ENCODE results near the gene SLC25A53. TPM values are rescaled to one million over a fixed set of nuclear protein-coding genes. Genes with fewer than 3 reads are reported as not detected.
A peak's percentile ranks its signal among the peaks of the same experiment; 100 is the strongest.

SLC25A53 gene
- total RNA-seq, 1 donor from 2014 or later, result 4.2 TPM

GRCh38 chrX:104137496-104137895 is 19.3 kb downstream of the SLC25A53 start:
- Histone ChIP-seq H3K4me3 (ENCODE audit: low read depth, low read length) (no peak overlapping the region), H3K27me3 (ENCODE audit: control insufficient read depth, insufficient read depth, low read length) (no peaks in the 10 kb centered on the region), H3K36me3 (ENCODE audit: control insufficient read depth, insufficient read depth, low read length) (no peaks in the 10 kb centered on the region)
- no peak for TF ChIP-seq CTCF (IDR thresholded peaks at IDR 0.05; ENCODE audit: insufficient read depth, low read length, severe bottlenecking)
- no peak for DNase-seq (ENCODE audit: low read depth)
- no peak for FAIRE-seq

GRCh38 chrX:104136241-104137019 is 20.4 kb downstream of the SLC25A53 start:
- FAIRE-seq (peak; percentile 80), DNase-seq (ENCODE audit: low read depth) (peak; percentile 64)
- peak; percentile 69 for TF ChIP-seq CTCF (IDR thresholded peaks at IDR 0.05; ENCODE audit: insufficient read depth, low read length, severe bottlenecking)
- Histone ChIP-seq H3K36me3 (ENCODE audit: control insufficient read depth, insufficient read depth, low read length) (no peaks in the 10 kb centered on the region), H3K4me3 (ENCODE audit: low read depth, low read length) (no peak overlapping the region), H3K27me3 (ENCODE audit: control insufficient read depth, insufficient read depth, low read length) (no peaks in the 10 kb centered on the region)

- no peak for DNase-seq (ENCODE audit: low read depth)
- no peak for TF ChIP-seq CTCF (IDR thresholded peaks at IDR 0.05; ENCODE audit: insufficient read depth, low read length, severe bottlenecking)
- no peak for FAIRE-seq
Measured at GRCh38 chrX:104135677-104136076, 21.1 kb downstream of the SLC25A53 start.

GRCh38 chrX:104134583-104135261 is 22.1 kb downstream of the SLC25A53 start:
- FAIRE-seq (no peak), DNase-seq (ENCODE audit: low read depth) (no peak)
- H3K27me3 ChIP-seq (ENCODE audit: control insufficient read depth, insufficient read depth, low read length), result no peaks in the 10 kb centered on the region
- no peak overlapping the region for H3K4me3 ChIP-seq (ENCODE audit: low read depth, low read length)
- H3K36me3 ChIP-seq (ENCODE audit: control insufficient read depth, insufficient read depth, low read length), result no peaks in the 10 kb centered on the region
- no peak for TF ChIP-seq CTCF (IDR thresholded peaks at IDR 0.05; ENCODE audit: insufficient read depth, low read length, severe bottlenecking)

More at GRCh38 chrX:104135677-104136076, 21.1 kb downstream of the SLC25A53 start:
- Histone ChIP-seq H3K36me3 (ENCODE audit: control insufficient read depth, insufficient read depth, low read length) (no peaks in the 10 kb centered on the region), H3K4me3 (ENCODE audit: low read depth, low read length) (no peak overlapping the region), H3K27me3 (ENCODE audit: control insufficient read depth, insufficient read depth, low read length) (no peaks in the 10 kb centered on the region)

- FAIRE-seq (no peak), DNase-seq (ENCODE audit: low read depth) (no peak)
- H3K27me3 ChIP-seq (ENCODE audit: control insufficient read depth, insufficient read depth, low read length), result no peaks in the 10 kb centered on the region
- no peaks in the 10 kb centered on the region for H3K36me3 ChIP-seq (ENCODE audit: control insufficient read depth, insufficient read depth, low read length)
- H3K4me3 ChIP-seq (ENCODE audit: low read depth, low read length), result no peak overlapping the region
- TF ChIP-seq CTCF (IDR thresholded peaks at IDR 0.05; ENCODE audit: insufficient read depth, low read length, severe bottlenecking), result no peak
Measured at GRCh38 chrX:104130808-104131207, 26.0 kb downstream of the SLC25A53 start.
